PC-3 (cell line): Measurements from ENCODE around the gene TDRD12.

Experiments
- CTCF ChIP-seq: fragments of 300-600 bp; sonication (generic); conservative IDR thresholded peaks from 2 replicates; pipeline ENCODE4 v1.5.1; 2017; ENCODE audit warnings: antibody characterized with exemption, low read depth, mild to moderate bottlenecking, low read length
- EZH2 ChIP-seq: fragments of 300-600 bp; sonication (generic); IDR thresholded peaks from one replicate; pipeline ENCODE4 v1.6.1; 2017; ENCODE audit warnings: antibody characterized with exemption, mild to moderate bottlenecking, low read length; ENCODE audit not compliant: unreplicated experiment
- EZH2phosphoT487 ChIP-seq: fragments of 300-600 bp; sonication (generic); IDR thresholded peaks from 2 replicates; pipeline ENCODE4 v1.6.1; 2018; ENCODE audit warnings: mild to moderate bottlenecking, antibody characterized with exemption, low read length, borderline replicate concordance

DNA sequence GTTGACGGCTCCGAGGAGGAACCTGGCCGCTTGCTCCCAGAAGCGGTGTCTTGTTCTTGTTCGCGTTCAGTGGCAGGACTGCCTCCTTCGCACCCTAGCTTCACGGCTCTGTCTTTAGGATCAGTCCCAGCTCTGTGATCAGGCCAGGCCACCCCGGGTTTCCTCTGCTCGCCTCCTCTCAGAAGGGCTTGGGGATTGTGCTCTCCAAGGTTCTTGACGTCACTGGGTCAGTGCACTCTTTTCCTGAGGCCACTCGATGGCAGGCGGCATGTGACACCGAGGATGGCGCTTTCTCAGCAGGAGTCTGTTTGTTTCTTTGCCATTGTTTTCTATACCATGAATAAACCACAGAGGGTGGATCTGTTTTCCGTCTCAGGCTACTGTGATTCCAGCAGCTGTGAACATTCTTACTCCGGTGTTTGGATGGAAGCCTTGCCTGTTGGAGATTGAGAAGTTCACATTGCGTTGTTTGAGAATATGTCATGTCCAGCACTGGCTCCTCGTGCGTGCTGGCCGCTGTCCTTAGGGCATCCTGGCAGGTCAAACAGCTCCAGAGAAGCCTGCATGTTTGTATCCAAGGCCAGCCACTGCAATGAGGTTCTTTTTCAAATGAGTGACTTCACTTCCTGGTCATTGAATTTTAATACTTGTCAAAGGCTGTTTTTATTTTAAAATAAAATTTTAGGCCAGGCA is 105.5 kb downstream of the TDRD12 start:
- TF ChIP-seq CTCF (no peak), EZH2 (no peak), EZH2phosphoT487 (no peak)
